ENCODE measurements around the gene UBE2D1.

DNA sequence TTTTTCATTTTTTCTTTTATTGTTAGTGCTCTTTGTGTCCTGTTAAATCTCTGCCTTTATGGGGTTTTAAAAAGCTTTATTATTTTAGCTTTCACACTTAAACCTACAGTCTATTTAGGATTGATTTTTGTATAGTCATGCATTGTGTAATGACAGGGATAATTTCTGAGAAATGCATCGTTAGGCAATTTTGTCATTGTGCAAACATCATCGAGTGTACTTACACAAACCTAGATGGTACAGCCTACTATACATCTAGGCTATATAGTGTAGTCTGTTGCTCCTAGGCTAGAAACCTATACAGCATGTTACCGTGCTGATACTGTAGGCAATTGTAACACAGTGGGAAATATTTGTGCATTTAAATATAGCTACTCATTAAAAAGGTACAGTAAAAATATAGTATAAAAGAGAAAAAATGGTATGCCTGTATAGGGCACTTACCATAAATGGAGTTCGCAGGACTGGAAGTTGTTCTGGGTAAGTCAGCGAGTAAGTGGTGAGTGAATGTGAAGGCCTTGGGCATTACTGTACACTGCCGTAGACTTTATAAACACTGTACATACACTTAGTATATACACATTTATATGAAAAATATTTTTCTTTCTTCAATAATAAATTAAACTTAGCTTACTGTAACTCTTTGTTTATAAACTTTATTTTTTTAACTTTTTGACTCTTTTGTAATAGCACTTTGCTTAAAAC lies 16.0 kb downstream of the UBE2D1 start:
- TF ChIP-seq STAT6 (CRISPR knock-in tag; IDR thresholded peaks at IDR 0.05; ENCODE audit: borderline replicate concordance) (no peak), HNRNPLL (IDR thresholded peaks at IDR 0.05; ENCODE audit: low read depth, low read length, poor library complexity, severe bottlenecking) (no peak), TBL1XR1 (IDR thresholded peaks at IDR 0.05; ENCODE audit: borderline replicate concordance, low read length, partially characterized antibody) (no peak), BHLHE40 (IDR thresholded peaks at IDR 0.05; ENCODE audit: low read length) (no peak), ZNF33B (CRISPR knock-in tag; IDR thresholded peaks at IDR 0.05) (no peak), MEF2D (CRISPR knock-in tag; IDR thresholded peaks at IDR 0.05) (no peak)
- TF ChIP-seq, protein P1, sequence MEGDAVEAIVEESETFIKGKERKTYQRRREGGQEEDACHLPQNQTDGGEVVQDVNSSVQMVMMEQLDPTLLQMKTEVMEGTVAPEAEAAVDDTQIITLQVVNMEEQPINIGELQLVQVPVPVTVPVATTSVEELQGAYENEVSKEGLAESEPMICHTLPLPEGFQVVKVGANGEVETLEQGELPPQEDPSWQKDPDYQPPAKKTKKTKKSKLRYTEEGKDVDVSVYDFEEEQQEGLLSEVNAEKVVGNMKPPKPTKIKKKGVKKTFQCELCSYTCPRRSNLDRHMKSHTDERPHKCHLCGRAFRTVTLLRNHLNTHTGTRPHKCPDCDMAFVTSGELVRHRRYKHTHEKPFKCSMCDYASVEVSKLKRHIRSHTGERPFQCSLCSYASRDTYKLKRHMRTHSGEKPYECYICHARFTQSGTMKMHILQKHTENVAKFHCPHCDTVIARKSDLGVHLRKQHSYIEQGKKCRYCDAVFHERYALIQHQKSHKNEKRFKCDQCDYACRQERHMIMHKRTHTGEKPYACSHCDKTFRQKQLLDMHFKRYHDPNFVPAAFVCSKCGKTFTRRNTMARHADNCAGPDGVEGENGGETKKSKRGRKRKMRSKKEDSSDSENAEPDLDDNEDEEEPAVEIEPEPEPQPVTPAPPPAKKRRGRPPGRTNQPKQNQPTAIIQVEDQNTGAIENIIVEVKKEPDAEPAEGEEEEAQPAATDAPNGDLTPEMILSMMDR (CRISPR knock-in tag; IDR thresholded peaks at IDR 0.05), result no peak

Measured in HepG2 (cell line).